Prostate gland (tissue), 2 donors: ENCODE measurements around the gene TEX53. TPM values are rescaled to one million over a fixed set of nuclear protein-coding genes. Genes with fewer than 3 reads are reported as not detected.

ENCODE experiments used
- DNase-seq: peaks from one replicate; pipeline ENCODE4 v3.0.0-alpha.2; 2019; ENCODE audit warnings: low spot score
- H3K27ac ChIP-seq, 2 donors: fragments of 200-600 bp; sonication (generic); 2 replicates each; pipeline ENCODE4 v1.5.1; 2017 to 2019
- H3K27me3 ChIP-seq: fragments of 200-600 bp; sonication (generic); replicated peaks from 2 replicates; pipeline ENCODE4 v1.5.1; 2019; ENCODE audit not compliant: insufficient read depth
- H3K36me3 ChIP-seq, 2 donors: fragments of 200-600 bp; sonication (generic); 1 replicate in 1 of 2; 2 replicates in 1 of 2; pipeline versions ENCODE4 v1.5.1 to v1.8.1; 2017 to 2019
- H3K4me1 ChIP-seq: fragments of 200-600 bp; sonication (generic); replicated peaks from 2 replicates; pipeline ENCODE4 v1.5.1; 2019
- H3K4me3 ChIP-seq, 2 donors: fragments of 200-600 bp; sonication (generic); 2 replicates each; pipeline ENCODE4 v1.5.1; 2017 to 2019
- H3K9me3 ChIP-seq: fragments of 200-600 bp; sonication (generic); 2 replicates; pipeline ENCODE4 v1.5.1; 2017
- CTCF ChIP-seq, 4 experiments: fragments of 200-600 bp in 2 of 4; fragments of 450-650 bp in 2 of 4; sonication (generic) in 2 of 4; IDR thresholded peaks; 1 replicate in 3 of 4; 2 replicates in 1 of 4; pipeline ENCODE4 v1.5.1; 2016 to 2019; ENCODE audit warnings: antibody characterized with exemption in 4 of 4, mild to moderate bottlenecking in 2 of 4, moderate library complexity in 2 of 4
- POLR2A ChIP-seq: fragments of 450-650 bp; IDR thresholded peaks from one replicate; pipeline ENCODE4 v1.6.1; 2016; ENCODE audit warnings: antibody characterized with exemption, mild to moderate bottlenecking
- POLR2AphosphoS5 ChIP-seq: sonication (generic); formaldehyde crosslinking; IDR thresholded peaks from one replicate; pipeline ENCODE4 v1.6.1; 2017; ENCODE audit warnings: antibody characterized with exemption
- WGBS: methylation state at CpG from one replicate; pipeline ENCODE4 v1.1.5; 2018; 5-methylcytosine and 5-hydroxymethylcytosine counted together
- intact Hi-C: fragments of 100-400 bp; cut with DNase I; formaldehyde crosslinking; loops from one replicate; pipeline ENCODE4 v1.14.2; 2022
- total RNA-seq, 2 donors: library from RNA; depleted of rRNA; stranded (reverse); fragments of >200 nt; gene quantifications; one replicate each; pipeline ENCODE4 v1.1.0, GENCODE V29; 2016

The TEX53 gene
- total RNA-seq, 2 donors from 2014 or later = not detected

GRCh38 chr9:114695948-114696347 is 38.3 kb upstream of the TEX53 start:
- Histone ChIP-seq H3K27ac (no peak overlapping the region), H3K9me3 (no peaks in the 10 kb centered on the region), H3K4me3 (no peak overlapping the region), H3K4me1 (no peaks in the 10 kb centered on the region), H3K36me3 (no peaks in the 10 kb centered on the region), H3K27me3 (no peaks in the 10 kb centered on the region)
- TF ChIP-seq CTCF (IDR thresholded peaks at IDR 0.05) (no peak), POLR2A (no peak), POLR2AphosphoS5 (no peak)
- intact Hi-C loops = no loop called here
- 92% methylated on average over 2 of the region's 2 CpGs for WGBS
- DNase-seq = no peak

- H3K9me3 ChIP-seq = no peaks in the 10 kb centered on the region
- DNase-seq = no peak
- H3K36me3 ChIP-seq = no peaks in the 10 kb centered on the region
- TF ChIP-seq POLR2A (no peak), CTCF (IDR thresholded peaks at IDR 0.05) (no peak), POLR2AphosphoS5 (no peak)
- no peaks in the 10 kb centered on the region for H3K4me1 ChIP-seq
- intact Hi-C loops = no loop called here
- WGBS = 94% methylated on average over 6 of the region's 6 CpGs
- H3K27ac ChIP-seq = no peak overlapping the region
- H3K4me3 ChIP-seq = no peak overlapping the region
- no peaks in the 10 kb centered on the region for H3K27me3 ChIP-seq
Measured at GRCh38 chr9:114694719-114695269, 37.2 kb upstream of the TEX53 start.

GRCh38 chr9:114694146-114694545 is 36.5 kb upstream of the TEX53 start:
- no peak overlapping the region for H3K27ac ChIP-seq
- 21% methylated on average over 2 of the region's 2 CpGs for WGBS
- H3K4me1 ChIP-seq = no peaks in the 10 kb centered on the region
- H3K27me3 ChIP-seq = no peaks in the 10 kb centered on the region
- H3K9me3 ChIP-seq = no peaks in the 10 kb centered on the region
- intact Hi-C loops = no loop called here
- H3K36me3 ChIP-seq = no peaks in the 10 kb centered on the region
- TF ChIP-seq CTCF (IDR thresholded peaks at IDR 0.05) = no peak
- TF ChIP-seq POLR2A = no peak
- TF ChIP-seq POLR2AphosphoS5 = no peak
- H3K4me3 ChIP-seq = no peak overlapping the region
- no peak for DNase-seq

GRCh38 chr9:114693248-114693855 is 35.7 kb upstream of the TEX53 start:
- Histone ChIP-seq H3K9me3 (no peaks in the 10 kb centered on the region), H3K4me1 (no peaks in the 10 kb centered on the region), H3K4me3 (no peak overlapping the region), H3K36me3 (no peaks in the 10 kb centered on the region), H3K27ac (no peak overlapping the region), H3K27me3 (no peaks in the 10 kb centered on the region)
- WGBS = 47% methylated on average over 2 of the region's 2 CpGs
- DNase-seq = no peak
- intact Hi-C loops = no loop called here
- no peak for TF ChIP-seq CTCF (IDR thresholded peaks at IDR 0.05)
- TF ChIP-seq POLR2A = no peak
- TF ChIP-seq POLR2AphosphoS5 = no peak

- Histone ChIP-seq H3K27me3 (no peaks in the 10 kb centered on the region), H3K9me3 (no peaks in the 10 kb centered on the region), H3K4me1 (no peaks in the 10 kb centered on the region), H3K36me3 (no peaks in the 10 kb centered on the region), H3K4me3 (no peak overlapping the region), H3K27ac (no peak overlapping the region)
- intact Hi-C loops = no loop called here
- TF ChIP-seq POLR2AphosphoS5 (no peak), CTCF (IDR thresholded peaks at IDR 0.05) (no peak), POLR2A (no peak)
- DNase-seq = no peak
Measured at GRCh38 chr9:114691956-114692295, 34.3 kb upstream of the TEX53 start.
